ENCODE data around the gene APLP1.
"Not testable (repeated sequence)": the region's sequence is repeated elsewhere in the genome, so short reads cannot be mapped to it uniquely, and the experiment has no call there.

Gene APLP1

GRCh38 chr19:35904311-35905068, 36.1 kb downstream of the APLP1 start:
- DNase-seq (ENCODE audit: low read depth) = no peak

- DNase-seq (ENCODE audit: low read depth) = no peak
These were observed 36.9 kb downstream of the APLP1 start for GRCh38 chr19:35905178-35905727.

GRCh38 chr19:35907377-35907745, 39.0 kb downstream of the APLP1 start:
- DNase-seq (ENCODE audit: low read depth) = no peak

DNA sequence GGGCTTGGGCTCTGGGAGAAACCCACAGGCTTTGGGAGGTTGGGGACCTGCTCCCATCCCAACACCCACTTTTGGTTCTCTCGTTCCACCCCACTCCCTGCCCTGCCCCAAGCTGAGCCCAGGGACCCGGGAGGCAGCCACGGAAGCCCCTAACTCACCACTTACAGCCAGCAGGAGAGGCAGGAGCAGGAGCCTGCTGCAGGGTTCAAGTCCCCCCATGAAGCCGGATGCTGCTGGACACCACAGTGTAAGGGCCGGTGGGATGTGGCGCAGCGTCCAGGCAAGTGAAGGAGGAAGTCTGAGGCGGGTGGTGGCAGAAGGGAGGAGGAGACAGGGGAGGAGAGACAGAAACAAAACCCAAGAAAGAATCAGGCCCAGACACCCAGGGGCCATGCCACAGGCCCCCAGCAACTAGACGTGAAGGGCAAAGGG, 39.7 kb downstream of the APLP1 start, which contains the start of gene TYROBP:
Gene TYROBP (minus strand): TSS at position 286 of the 432 bp plus-strand sequence. CDS start 67 bp downstream, at position 219.
- DNase-seq (ENCODE audit: low read depth) = no peak

- DNase-seq (ENCODE audit: low read depth) = no peak
These were observed 40.8 kb downstream of the APLP1 start for GRCh38 chr19:35908973-35909683.

DNA sequence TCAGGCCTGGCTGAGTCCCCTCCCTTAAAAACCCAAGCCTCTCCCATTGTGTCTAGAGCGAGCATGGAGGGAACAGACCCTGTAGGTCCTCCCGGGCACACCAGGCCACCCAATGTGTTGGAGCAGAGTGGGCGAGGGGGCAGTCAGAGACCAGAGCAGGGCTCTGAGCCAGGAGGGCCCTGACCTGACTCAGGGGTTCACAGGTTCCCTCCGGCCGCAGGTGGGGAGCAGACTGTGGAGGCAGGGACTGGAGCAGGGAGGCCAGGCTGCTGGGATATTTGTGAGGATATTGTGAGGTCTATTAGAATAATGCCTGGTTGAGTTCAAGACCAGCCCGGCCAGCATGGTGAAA, 41.3 kb downstream of the APLP1 start:
- DNase-seq (ENCODE audit: low read depth) = no peak

DNA sequence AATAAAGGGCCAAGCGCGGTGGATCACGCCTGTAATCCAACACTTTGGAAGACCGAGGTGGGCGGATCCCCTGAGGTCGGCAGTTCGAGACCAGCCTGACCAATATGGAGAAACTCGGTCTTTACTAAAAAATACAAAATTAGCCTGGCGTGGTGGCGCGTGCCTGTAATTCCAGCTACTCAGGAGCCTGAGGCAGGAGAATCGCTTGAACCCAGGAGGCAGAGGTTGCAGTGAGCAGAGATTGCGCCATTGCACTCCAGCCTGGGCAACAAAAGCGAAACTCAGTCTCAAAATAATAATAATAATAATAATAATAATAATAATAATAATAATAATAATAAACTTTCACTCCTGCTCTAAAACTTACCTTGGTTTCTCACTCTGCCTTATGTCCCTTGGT, 42.0 kb downstream of the APLP1 start:
- DNase-seq (ENCODE audit: low read depth) = not testable (repeated sequence)

- no peak for DNase-seq (ENCODE audit: low read depth)
These were observed 42.8 kb downstream of the APLP1 start for GRCh38 chr19:35911173-35911572.

- DNase-seq (ENCODE audit: low read depth) = no peak
These were observed 43.4 kb downstream of the APLP1 start for GRCh38 chr19:35911790-35912189.

GRCh38 chr19:35913589-35913988, 45.2 kb downstream of the APLP1 start:
- no peak for DNase-seq (ENCODE audit: low read depth)

- no peak for DNase-seq (ENCODE audit: low read depth)
These were observed 47.1 kb downstream of the APLP1 start for GRCh38 chr19:35915443-35915842.

- no peak for DNase-seq (ENCODE audit: low read depth)
These were observed 50.9 kb downstream of the APLP1 start for GRCh38 chr19:35919306-35919705.

DNA sequence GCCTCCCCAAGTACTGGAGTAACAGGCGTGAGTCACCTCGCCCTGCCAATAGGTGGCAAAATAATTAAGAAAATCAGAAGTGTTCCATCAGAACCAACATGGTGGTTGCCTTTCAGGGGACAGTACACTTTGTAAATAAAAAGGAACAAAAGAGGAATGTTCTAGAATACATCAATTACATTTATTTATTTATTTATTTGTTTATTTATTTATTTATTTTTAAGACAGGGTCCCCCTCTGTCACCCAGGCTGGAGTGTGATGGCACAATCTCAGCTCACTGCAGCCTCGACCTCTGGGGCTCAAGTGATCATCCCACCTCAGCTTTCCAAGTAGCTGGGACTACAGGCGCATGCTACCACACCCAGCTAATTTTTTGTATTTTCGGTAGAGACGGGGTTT, 52.6 kb downstream of the APLP1 start:
- DNase-seq (ENCODE audit: low read depth) = no peak

DNA sequence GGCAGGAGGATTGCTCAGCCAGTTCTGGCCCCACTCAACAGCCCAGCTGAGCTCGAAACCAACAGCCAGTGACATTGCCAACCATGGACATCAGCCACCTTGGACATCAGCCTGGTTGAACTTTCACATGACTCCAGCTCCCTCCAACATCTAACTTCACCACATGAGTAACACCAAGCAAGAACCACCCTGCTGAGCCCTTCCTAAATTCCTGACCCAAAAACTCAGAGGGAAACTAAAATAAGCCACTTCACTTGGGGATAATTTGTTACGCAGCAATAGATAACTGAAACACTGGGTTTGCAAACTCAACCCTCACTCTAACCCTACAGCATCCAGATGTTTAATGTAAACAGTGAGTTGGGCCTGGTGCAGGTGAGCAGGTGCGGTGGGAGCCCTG, 57.1 kb downstream of the APLP1 start:
- no peak for DNase-seq (ENCODE audit: low read depth)

GRCh38 chr19:35928507-35928906, 60.1 kb downstream of the APLP1 start:
- DNase-seq (ENCODE audit: low read depth) = no peak
